Measurements from ENCODE around the gene LRRFIP1.
A peak's percentile ranks its signal among the peaks of the same experiment; 100 is the strongest.
"Not testable (repeated sequence)": the region's sequence is repeated elsewhere in the genome, so short reads cannot be mapped to it uniquely, and the experiment has no call there.

The LRRFIP1 gene

DNA sequence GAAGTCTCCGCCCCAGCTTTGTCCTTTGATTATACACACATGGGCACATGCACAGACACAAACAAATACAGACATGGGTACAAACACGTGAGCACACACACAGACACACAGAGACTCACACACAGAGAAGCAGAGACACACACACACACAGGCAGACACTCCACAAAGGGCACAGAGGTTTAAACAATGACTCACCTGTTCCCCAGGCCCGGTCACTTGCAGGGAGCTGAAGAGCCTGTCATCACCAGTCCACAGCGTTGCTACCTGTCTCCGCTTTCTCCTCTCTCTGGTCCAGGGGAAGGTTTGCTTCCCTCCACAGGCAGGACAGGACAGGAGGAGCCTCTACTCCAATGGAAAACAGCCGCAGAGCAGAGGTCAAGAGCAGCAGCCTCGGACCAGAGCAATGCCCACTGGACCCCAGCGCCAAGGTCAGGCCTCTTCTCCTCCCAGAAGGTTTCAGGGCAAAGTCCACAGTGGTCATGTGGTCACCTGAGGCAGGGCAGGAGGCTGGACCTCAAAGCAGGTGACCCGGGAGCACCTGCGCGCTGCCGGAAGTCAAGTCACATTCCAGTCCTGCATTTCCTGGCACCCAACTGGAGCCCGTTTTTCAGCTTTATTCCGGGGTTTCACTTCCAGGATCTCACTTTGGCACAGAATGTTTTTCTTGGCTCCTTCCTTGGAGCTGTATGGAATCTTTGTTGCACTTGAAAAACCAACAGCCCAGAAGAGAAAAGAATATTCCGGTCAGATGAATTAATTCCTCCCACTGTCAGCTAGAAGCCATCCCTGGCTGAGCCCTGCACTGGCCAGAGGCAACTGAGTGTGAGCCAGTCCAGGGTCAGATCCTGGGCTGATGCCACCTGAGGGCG, 36.9 kb upstream of the LRRFIP1 start, which contains the start of gene RAB17:
Gene RAB17 (minus strand): TSS at position 463 of the 869 bp plus-strand sequence. CDS start 4,580 bp downstream, outside the sequence.
- Histone ChIP-seq H3K4me1 (ENCODE audit: control insufficient read depth in 2 of 2, insufficient read depth in 2 of 2, low read length in 2 of 2) (peaks cover 3 to 18% of the 10 kb centered on the region in 2 donors), H3K9ac (ENCODE audit: low read depth in 1 of 2, low read length in 2 of 2) (peak within 1 kb of the TSS; percentile 44 to 65), H3K4me3 (ENCODE audit: low read length in 2 of 2) (peak within 1 kb of the TSS; percentile 68 to 79), H3K9me3 (ENCODE audit: control insufficient read depth in 2 of 2, low read length in 2 of 2) (no peaks in the 10 kb centered on the region), H3K27me3 (ENCODE audit: control insufficient read depth in 2 of 2, insufficient read depth in 2 of 2, low read length in 2 of 2) (no peaks in the 10 kb centered on the region), H3K27ac (ENCODE audit: low read depth in 2 of 2, low read length in 2 of 2) (peak within 1 kb of the TSS; percentile 85 to 89), H3K36me3 (ENCODE audit: control insufficient read depth in 2 of 2, insufficient read depth in 2 of 2, low read length in 2 of 2) (no peaks in the 10 kb centered on the region)

DNA sequence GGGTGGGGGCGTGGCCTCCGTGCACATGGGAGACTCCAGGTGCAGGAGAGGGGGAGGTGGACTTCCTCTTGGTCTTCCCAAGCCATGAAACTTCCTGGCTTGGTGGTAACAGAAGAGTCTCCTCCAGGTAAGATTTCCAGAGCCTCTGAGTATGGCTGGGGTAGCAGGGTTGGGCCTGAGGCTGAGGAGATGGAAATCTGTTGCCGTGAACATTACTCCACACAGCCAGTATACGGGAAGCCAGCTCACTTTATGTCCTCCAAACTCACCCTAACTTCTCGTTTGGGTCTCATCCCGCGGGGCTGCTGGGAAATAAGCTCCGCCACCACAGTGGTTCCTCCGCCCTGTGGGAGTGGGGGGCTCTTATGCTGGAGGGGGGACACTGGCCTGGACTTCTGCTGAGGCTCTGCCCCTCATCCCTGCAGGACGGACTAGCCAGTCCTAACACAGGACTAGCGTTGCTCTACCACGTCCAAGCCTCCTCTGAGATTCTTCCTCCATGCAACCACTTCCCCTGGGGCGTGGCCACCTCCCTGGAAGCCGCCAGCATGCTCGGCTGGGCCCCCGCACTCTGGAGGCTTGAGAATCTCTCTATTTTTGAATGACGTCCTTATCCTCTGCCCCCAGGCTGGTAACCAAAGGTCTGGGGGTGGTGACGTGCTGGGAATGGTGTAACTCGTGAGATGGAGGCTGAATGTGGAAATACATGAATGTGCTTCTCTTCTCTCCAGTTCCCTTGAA, 36.1 kb upstream of the LRRFIP1 start:
- Histone ChIP-seq H3K9me3 (ENCODE audit: control insufficient read depth in 2 of 2, low read length in 2 of 2) (no peaks in the 10 kb centered on the region), H3K9ac (ENCODE audit: low read depth in 1 of 2, low read length in 2 of 2) (peak overlapping the region; percentile 42 to 44), H3K27me3 (ENCODE audit: control insufficient read depth in 2 of 2, insufficient read depth in 2 of 2, low read length in 2 of 2) (no peaks in the 10 kb centered on the region), H3K27ac (ENCODE audit: low read depth in 2 of 2, low read length in 2 of 2) (peak overlapping the region; percentile 85 to 89), H3K4me3 (ENCODE audit: low read length in 2 of 2) (peak overlapping the region; percentile 68 to 79), H3K4me1 (ENCODE audit: control insufficient read depth in 2 of 2, insufficient read depth in 2 of 2, low read length in 2 of 2) (peaks cover 3 to 18% of the 10 kb centered on the region in 2 donors), H3K36me3 (ENCODE audit: control insufficient read depth in 2 of 2, insufficient read depth in 2 of 2, low read length in 2 of 2) (no peaks in the 10 kb centered on the region)

DNA sequence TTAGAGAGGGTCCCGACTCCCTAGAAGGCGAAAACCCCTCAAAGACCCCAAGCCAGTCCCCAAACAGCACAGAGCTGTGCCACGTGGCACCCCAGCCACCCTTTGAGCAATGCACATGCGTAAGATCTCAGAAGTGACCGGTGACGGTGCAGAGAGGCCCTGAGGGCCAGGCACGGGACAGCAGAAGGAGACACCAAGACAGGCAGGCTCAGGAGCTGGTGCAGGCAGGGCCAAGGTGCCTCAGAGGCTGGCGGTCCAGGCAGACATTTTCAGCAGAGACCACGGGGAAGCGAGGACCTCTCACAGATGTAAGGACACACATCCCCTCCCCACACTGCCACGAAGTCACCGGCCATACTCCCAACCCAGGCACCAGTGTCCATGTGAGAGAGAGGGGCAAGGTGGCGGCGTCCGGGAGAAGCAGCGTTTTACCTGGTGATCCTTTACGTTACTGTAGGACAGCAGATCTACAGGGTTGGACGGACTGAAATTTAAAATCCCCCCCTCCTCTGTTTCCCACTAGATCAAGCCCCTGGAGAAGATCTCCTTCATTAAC, 34.9 kb upstream of the LRRFIP1 start:
- no peak overlapping the region for H3K27ac ChIP-seq (ENCODE audit: low read depth in 2 of 2, low read length in 2 of 2)
- H3K27me3 ChIP-seq (ENCODE audit: control insufficient read depth in 2 of 2, insufficient read depth in 2 of 2, low read length in 2 of 2), result no peaks in the 10 kb centered on the region
- no peaks in the 10 kb centered on the region for H3K36me3 ChIP-seq (ENCODE audit: control insufficient read depth in 2 of 2, insufficient read depth in 2 of 2, low read length in 2 of 2)
- peaks cover 3 to 18% of the 10 kb centered on the region in 2 donors for H3K4me1 ChIP-seq (ENCODE audit: control insufficient read depth in 2 of 2, insufficient read depth in 2 of 2, low read length in 2 of 2)
- no peaks in the 10 kb centered on the region for H3K9me3 ChIP-seq (ENCODE audit: control insufficient read depth in 2 of 2, low read length in 2 of 2)
- H3K4me3 ChIP-seq (ENCODE audit: low read length in 2 of 2), result no peak overlapping the region
- H3K9ac ChIP-seq (ENCODE audit: low read depth in 1 of 2, low read length in 2 of 2), result no peak overlapping the region

DNA sequence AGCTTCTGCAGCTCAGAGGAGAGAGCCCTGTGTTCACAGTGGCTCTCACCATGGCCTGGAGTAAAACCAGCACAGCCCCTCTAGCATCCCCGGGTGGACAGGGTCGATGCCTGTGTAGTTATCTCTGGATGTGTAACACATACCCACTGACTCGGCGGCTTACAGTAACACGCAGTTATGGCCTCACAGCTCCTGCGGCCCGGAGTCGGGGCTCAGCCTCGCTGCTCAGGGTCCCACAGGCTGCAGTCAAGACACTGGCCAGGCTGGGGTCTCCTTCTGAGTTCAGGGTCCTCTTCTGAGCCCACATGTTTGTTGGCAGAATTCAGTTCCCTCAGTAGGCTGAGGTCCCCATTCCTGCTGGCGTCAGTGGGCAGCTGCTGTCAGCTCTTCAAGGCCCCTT, 34.4 kb upstream of the LRRFIP1 start:
- Histone ChIP-seq H3K4me1 (ENCODE audit: control insufficient read depth in 2 of 2, insufficient read depth in 2 of 2, low read length in 2 of 2) (peaks cover 3 to 18% of the 10 kb centered on the region in 2 donors), H3K27ac (ENCODE audit: low read depth in 2 of 2, low read length in 2 of 2) (no peak overlapping the region), H3K36me3 (ENCODE audit: control insufficient read depth in 2 of 2, insufficient read depth in 2 of 2, low read length in 2 of 2) (no peaks in the 10 kb centered on the region), H3K27me3 (ENCODE audit: control insufficient read depth in 2 of 2, insufficient read depth in 2 of 2, low read length in 2 of 2) (no peaks in the 10 kb centered on the region), H3K9ac (ENCODE audit: low read depth in 1 of 2, low read length in 2 of 2) (no peak overlapping the region), H3K9me3 (ENCODE audit: control insufficient read depth in 2 of 2, low read length in 2 of 2) (no peaks in the 10 kb centered on the region), H3K4me3 (ENCODE audit: low read length in 2 of 2) (no peak overlapping the region)

DNA sequence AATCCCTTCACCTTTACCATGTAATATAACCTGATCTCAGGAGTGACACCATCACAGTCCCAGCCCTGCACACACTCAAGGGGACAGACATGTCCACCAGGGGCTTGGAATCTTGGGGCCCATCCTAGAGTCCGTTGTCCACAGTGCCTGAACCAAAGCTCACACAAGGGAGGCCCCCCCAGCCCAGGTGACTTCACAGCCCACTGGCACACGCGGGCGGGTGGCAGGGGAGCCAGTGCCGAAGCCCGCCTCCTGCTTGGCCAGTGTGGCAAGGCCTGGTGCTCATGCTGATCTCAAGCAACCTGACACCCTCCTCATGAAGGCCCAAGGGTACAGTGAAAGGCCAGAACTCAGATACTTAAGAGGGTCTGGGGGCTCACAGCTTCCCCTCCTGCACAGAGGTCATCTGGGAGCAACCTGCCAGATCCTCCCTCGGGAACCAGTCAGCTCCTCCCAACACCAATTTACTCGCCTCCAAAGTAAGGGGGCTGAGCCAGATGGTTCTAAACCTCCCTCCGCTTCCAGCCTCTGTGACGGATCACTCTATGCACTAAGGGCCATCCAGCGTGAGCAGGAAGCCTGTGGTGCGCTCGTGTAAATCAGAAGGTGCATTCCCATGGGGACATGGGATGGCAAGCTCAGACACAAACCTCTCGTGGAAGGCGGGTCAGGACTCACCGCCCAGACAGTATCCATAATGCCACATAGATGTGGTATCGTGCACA, 33.6 kb upstream of the LRRFIP1 start:
- H3K4me3 ChIP-seq (ENCODE audit: low read length in 2 of 2), result no peak overlapping the region
- H3K27ac ChIP-seq (ENCODE audit: low read depth in 2 of 2, low read length in 2 of 2), result no peak overlapping the region
- no peaks in the 10 kb centered on the region for H3K36me3 ChIP-seq (ENCODE audit: control insufficient read depth in 2 of 2, insufficient read depth in 2 of 2, low read length in 2 of 2)
- H3K27me3 ChIP-seq (ENCODE audit: control insufficient read depth in 2 of 2, insufficient read depth in 2 of 2, low read length in 2 of 2), result no peaks in the 10 kb centered on the region
- H3K9me3 ChIP-seq (ENCODE audit: control insufficient read depth in 2 of 2, low read length in 2 of 2), result no peaks in the 10 kb centered on the region
- peaks cover 3 to 14% of the 10 kb centered on the region in 2 donors for H3K4me1 ChIP-seq (ENCODE audit: control insufficient read depth in 2 of 2, insufficient read depth in 2 of 2, low read length in 2 of 2)
- H3K9ac ChIP-seq (ENCODE audit: low read depth in 1 of 2, low read length in 2 of 2), result no peak overlapping the region

- Histone ChIP-seq H3K27ac (ENCODE audit: low read depth in 2 of 2, low read length in 2 of 2) (no peak overlapping the region), H3K36me3 (ENCODE audit: control insufficient read depth in 2 of 2, insufficient read depth in 2 of 2, low read length in 2 of 2) (no peaks in the 10 kb centered on the region), H3K27me3 (ENCODE audit: control insufficient read depth in 2 of 2, insufficient read depth in 2 of 2, low read length in 2 of 2) (no peaks in the 10 kb centered on the region), H3K4me1 (ENCODE audit: control insufficient read depth in 2 of 2, insufficient read depth in 2 of 2, low read length in 2 of 2) (peaks cover 3 to 13% of the 10 kb centered on the region in 2 donors), H3K4me3 (ENCODE audit: low read length in 2 of 2) (no peak overlapping the region), H3K9me3 (ENCODE audit: control insufficient read depth in 2 of 2, low read length in 2 of 2) (no peaks in the 10 kb centered on the region), H3K9ac (ENCODE audit: low read depth in 1 of 2, low read length in 2 of 2) (no peak overlapping the region)
Measured at GRCh38 chr2:237594514-237594871, 32.9 kb upstream of the LRRFIP1 start.

DNA sequence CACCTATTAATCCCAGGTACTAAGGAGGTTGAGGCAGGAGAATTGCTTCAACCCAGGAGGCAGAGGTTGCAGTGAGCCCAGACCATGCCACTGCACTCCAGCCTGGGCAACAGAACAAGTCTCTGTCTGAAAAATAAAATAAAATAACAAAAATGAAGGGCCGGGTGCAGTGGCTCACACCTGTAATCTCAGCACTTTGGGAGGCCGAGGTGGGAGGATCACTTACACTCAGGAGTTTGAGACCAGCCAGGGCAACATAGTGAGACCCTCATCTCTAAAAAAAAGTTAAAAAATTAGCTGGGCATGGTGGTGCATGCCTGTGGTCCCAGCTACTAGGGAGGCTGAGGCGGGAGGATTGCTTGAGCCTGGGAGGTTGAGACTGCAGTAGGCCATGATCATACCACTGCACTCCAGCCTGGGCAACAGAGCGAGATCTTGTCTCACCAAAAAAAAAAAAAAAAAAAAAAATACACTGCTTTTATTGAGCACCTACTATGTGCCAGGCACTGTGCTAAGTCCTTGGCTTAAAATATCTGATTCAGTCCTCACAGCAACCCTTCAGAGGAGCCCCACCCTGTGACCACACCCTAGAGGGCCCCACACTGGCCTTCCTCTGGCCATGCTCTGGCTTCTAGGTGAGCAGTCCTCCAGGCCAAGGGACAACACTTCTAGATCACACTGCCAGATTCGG, 31.4 kb upstream of the LRRFIP1 start:
- H3K4me1 ChIP-seq (ENCODE audit: control insufficient read depth in 2 of 2, insufficient read depth in 2 of 2, low read length in 2 of 2), result peaks cover 3 to 10% of the 10 kb centered on the region in 2 donors
- not testable (repeated sequence) for H3K27ac ChIP-seq (ENCODE audit: low read depth in 2 of 2, low read length in 2 of 2); H3K4me3 ChIP-seq (ENCODE audit: low read length in 2 of 2); H3K36me3 ChIP-seq (ENCODE audit: control insufficient read depth in 2 of 2, insufficient read depth in 2 of 2, low read length in 2 of 2); H3K27me3 ChIP-seq (ENCODE audit: control insufficient read depth in 2 of 2, insufficient read depth in 2 of 2, low read length in 2 of 2); H3K9me3 ChIP-seq (ENCODE audit: control insufficient read depth in 2 of 2, low read length in 2 of 2); H3K9ac ChIP-seq (ENCODE audit: low read depth in 1 of 2, low read length in 2 of 2)

GRCh38 chr2:237596520-237597195, 30.7 kb upstream of the LRRFIP1 start:
- H3K27me3 ChIP-seq (ENCODE audit: control insufficient read depth in 2 of 2, insufficient read depth in 2 of 2, low read length in 2 of 2), result no peaks in the 10 kb centered on the region
- no peaks in the 10 kb centered on the region for H3K9me3 ChIP-seq (ENCODE audit: control insufficient read depth in 2 of 2, low read length in 2 of 2)
- no peak overlapping the region for H3K4me3 ChIP-seq (ENCODE audit: low read length in 2 of 2)
- no peak overlapping the region for H3K9ac ChIP-seq (ENCODE audit: low read depth in 1 of 2, low read length in 2 of 2)
- no peaks in the 10 kb centered on the region for H3K36me3 ChIP-seq (ENCODE audit: control insufficient read depth in 2 of 2, insufficient read depth in 2 of 2, low read length in 2 of 2)
- peaks cover 2 to 6% of the 10 kb centered on the region in 2 donors for H3K4me1 ChIP-seq (ENCODE audit: control insufficient read depth in 2 of 2, insufficient read depth in 2 of 2, low read length in 2 of 2)
- H3K27ac ChIP-seq (ENCODE audit: low read depth in 2 of 2, low read length in 2 of 2), result no peak overlapping the region
